GM03348 (cell line): ENCODE results near the gene HOXA9.

Experiments
- DNase-seq: peaks from one replicate; pipeline ENCODE4 v3.0.0; 2012; ENCODE audit warnings: low spot score

The HOXA9 gene

GRCh38 chr7:27188386-27189294 lies 23.3 kb upstream of the HOXA9 start:
- no peak for DNase-seq

- DNase-seq: no peak
Measured at GRCh38 chr7:27187475-27188385, 22.4 kb upstream of the HOXA9 start.

- DNase-seq: peak; percentile 30
Measured at GRCh38 chr7:27186668-27187474, 21.5 kb upstream of the HOXA9 start.

- peak; percentile 39 for DNase-seq
Measured at GRCh38 chr7:27185854-27186667, 20.7 kb upstream of the HOXA9 start.

GRCh38 chr7:27185013-27185853 lies 19.9 kb upstream of the HOXA9 start, which contains the start of gene HOXA11:
Gene HOXA11, minus strand, starts transcription at chr7:27185232. Its CDS starts 88 bp downstream, at chr7:27185144.
- peak; percentile 95 for DNase-seq

- peak; percentile 56 for DNase-seq
Measured at GRCh38 chr7:27184337-27185012, 19.1 kb upstream of the HOXA9 start.

GRCh38 chr7:27183682-27184336 lies 18.5 kb upstream of the HOXA9 start:
- DNase-seq: peak; percentile 46

GRCh38 chr7:27182861-27183681 lies 17.7 kb upstream of the HOXA9 start:
- DNase-seq: peak; percentile 39

GRCh38 chr7:27182285-27182841 lies 17.0 kb upstream of the HOXA9 start:
- no peak for DNase-seq

GRCh38 chr7:27181795-27182275 lies 16.5 kb upstream of the HOXA9 start:
- peak; percentile 44 for DNase-seq

- DNase-seq: peak; percentile 39
Measured at GRCh38 chr7:27180431-27181420, 15.4 kb upstream of the HOXA9 start.

- DNase-seq: peak; percentile 89
Measured at GRCh38 chr7:27179503-27180430, 14.4 kb upstream of the HOXA9 start.

- DNase-seq: no peak
Measured at GRCh38 chr7:27179030-27179429, 13.7 kb upstream of the HOXA9 start.

GRCh38 chr7:27178366-27178765 lies 13.0 kb upstream of the HOXA9 start:
- DNase-seq: no peak

GRCh38 chr7:27177795-27178320 lies 12.5 kb upstream of the HOXA9 start:
- no peak for DNase-seq
